Bone marrow (tissue), 2 donors: Measurements from ENCODE around the gene ZDHHC12.

ENCODE experiments used
- DNase-seq, 2 donors: peaks; one replicate each; lab custom pipeline; 2025; lab: John Stamatoyannopoulos, UW

The ZDHHC12 gene

GRCh38 chr9:128685636-128686489 lies 38.1 kb downstream of the ZDHHC12 start:
- peak in 1 of 2 donors; percentile 81 for DNase-seq

GRCh38 chr9:128684325-128685199 lies 39.4 kb downstream of the ZDHHC12 start:
- DNase-seq, result peak; percentile 27 to 49

- DNase-seq, result no peak
These were observed 39.9 kb downstream of the ZDHHC12 start for GRCh38 chr9:128684065-128684324.

- DNase-seq, result no peak
These were observed 40.4 kb downstream of the ZDHHC12 start for GRCh38 chr9:128683340-128684064.

GRCh38 chr9:128677794-128678193 lies 46.1 kb downstream of the ZDHHC12 start:
- DNase-seq, result no peak

GRCh38 chr9:128675382-128675781 lies 48.5 kb downstream of the ZDHHC12 start:
- no peak for DNase-seq
